ENCODE measurements around the gene PAK4. TPM values are rescaled to one million over a fixed set of nuclear protein-coding genes. Genes with fewer than 3 reads are reported as not detected.

PAK4 gene
- total RNA-seq, 2 experiments from 2014 or later, result 16.3 to 17.8 TPM

GRCh38 chr19:39167461-39168257, 42.1 kb downstream of the PAK4 start:
- Mint-ChIP-seq H3K4me1 (ENCODE audit: low read depth) (peaks cover 1% of the 10 kb centered on the region), H3K27ac (no peak overlapping the region), H3K36me3 (no peaks in the 10 kb centered on the region), H3K4me3 (no peak overlapping the region), H3K9me3 (no peaks in the 10 kb centered on the region), H3K27me3 (no peaks in the 10 kb centered on the region)
- no peak for DNase-seq
- intact Hi-C loops (cut with micrococcal nuclease), result no loop called here
- POLR2A ChIA-PET, result no interaction called here
- CTCF ChIA-PET, result interaction anchor here (1.4 kb wide), 1 partner anchor 160 kb away, joined by 3 read pairs; no protein-coding TSS in a partner anchor

- Mint-ChIP-seq H3K36me3 (no peaks in the 10 kb centered on the region), H3K27ac (no peak overlapping the region), H3K4me3 (no peak overlapping the region), H3K9me3 (no peaks in the 10 kb centered on the region), H3K27me3 (no peaks in the 10 kb centered on the region), H3K4me1 (ENCODE audit: low read depth) (no peaks in the 10 kb centered on the region)
- CTCF ChIA-PET, result no interaction called here
- intact Hi-C loops (cut with micrococcal nuclease), result no loop called here
- POLR2A ChIA-PET, result no interaction called here
- no peak for DNase-seq
Measured at GRCh38 chr19:39168258-39169142, 42.9 kb downstream of the PAK4 start.

DNA sequence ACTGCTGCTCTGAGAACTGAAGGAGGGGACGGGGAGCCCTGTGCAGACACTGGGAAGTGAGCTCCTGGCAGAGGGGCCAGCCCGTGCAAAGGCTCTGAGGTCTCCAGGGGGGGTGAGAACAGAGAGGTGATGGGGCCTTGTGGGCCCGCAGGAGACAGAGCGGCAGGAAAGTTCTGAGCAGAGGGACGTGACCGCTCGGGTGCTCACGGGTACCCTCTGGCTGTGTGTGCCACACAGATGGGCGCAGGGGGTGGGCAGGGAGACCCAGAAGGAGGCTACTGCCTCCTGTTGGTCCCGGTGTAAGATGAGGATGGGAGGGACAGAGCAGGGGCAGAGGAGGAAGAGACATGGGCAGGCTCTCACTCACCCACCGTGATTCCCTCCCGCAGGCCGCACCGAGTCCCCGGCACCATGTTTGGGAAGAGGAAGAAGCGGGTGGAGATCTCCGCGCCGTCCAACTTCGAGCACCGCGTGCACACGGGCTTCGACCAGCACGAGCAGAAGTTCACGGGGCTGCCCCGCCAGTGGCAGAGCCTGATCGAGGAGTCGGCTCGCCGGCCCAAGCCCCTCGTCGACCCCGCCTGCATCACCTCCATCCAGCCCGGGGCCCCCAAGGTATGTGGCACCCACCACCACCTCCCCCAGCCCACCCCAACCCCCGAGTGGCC, 43.7 kb downstream of the PAK4 start:
- ChIA-PET POLR2A (no interaction called here), CTCF (no interaction called here)
- intact Hi-C loops (cut with micrococcal nuclease), result no loop called here
- Mint-ChIP-seq H3K4me1 (ENCODE audit: low read depth) (no peaks in the 10 kb centered on the region), H3K27me3 (no peaks in the 10 kb centered on the region), H3K4me3 (no peak overlapping the region), H3K27ac (no peak overlapping the region), H3K36me3 (no peaks in the 10 kb centered on the region), H3K9me3 (no peaks in the 10 kb centered on the region)
- no peak for DNase-seq

DNA sequence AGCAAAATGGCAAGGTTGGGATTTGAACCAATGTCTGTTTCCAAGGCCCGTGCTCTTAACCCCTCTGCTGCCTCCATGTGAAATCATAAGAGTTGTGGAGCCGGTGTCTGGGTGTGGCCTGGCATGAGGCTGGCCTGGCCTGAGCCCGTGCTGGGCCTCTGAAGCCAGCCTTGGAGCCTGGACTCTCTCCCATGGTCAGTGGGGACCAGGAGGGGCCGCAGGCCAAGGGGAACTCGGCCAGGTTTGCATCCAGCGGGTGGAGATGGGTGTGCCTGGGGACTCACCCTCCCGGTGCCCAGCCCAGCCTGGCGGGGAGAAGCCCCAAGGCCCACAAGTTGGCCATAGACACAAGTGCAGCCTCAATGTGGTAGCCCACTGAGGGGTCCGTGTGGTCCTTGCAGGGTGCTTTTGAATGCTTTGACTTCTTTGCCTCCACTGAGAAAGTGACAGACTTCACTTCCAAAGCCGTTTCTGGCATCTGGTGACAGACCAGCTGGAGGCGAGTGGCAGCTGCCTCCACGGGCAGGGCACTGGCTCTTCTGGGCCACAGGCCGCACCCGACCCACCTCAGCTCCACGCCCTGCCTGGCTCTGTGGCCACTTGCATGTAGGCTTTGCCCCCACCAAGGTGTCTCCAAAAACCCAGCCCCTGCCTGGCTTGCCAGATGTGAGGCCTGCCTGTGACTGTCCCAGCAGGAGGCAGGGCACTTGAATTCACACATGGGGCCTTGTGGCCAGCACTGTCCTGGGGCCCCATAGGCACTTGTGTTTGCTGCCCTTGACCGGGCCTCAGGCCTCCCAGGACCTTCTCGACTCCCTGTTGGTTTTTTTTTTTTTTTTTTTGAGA, 45.0 kb downstream of the PAK4 start:
- CTCF ChIA-PET, result no interaction called here
- POLR2A ChIA-PET, result no interaction called here

DNA sequence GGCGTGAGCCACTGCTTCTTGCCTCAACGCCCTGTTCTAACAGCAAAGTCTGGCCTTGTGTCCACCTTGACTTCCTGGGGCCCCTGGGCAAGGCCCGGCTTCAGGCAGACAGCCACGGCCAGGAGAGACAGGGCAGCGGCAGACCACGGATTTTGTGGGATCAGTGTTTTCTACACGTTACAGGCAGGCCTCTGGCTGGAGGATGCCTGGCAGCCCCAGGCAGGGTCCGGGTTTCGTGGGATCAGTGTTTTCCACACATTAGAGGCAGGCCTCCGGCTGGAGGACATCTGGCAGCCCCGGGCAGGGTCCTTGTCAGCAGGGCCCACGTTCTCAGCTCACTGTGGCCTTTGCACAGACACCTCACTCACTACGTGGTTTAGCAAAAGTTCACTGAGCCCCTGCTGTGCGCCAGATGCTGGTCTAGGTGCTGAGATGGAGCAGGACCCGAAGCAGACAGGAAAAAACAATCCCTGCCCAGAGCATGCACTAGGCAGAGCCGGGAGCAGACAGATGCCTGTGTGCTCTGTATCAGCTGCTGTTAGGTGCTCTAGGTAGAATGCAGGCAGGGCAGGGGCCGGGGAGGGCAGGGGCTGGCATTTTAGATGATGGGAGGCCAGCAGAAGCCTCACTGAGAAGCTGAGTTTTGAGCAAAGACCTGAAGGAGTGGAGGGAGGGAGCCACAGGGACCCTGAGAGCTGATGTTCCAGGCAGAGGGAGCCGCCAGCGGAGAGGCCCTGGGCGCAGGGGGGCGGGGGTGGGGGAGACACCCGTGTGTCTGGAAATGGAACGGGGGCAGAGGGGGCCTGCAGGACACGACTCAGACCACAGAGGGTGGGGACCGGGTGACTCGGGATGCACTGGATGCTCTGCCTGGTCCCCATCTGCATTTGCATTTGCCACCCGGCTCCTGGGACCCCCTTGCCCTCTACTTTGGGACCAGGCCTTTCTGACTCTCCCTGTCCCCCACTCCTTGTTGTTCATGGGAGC, 46.2 kb downstream of the PAK4 start:
- Mint-ChIP-seq H3K36me3 (peaks cover 3% of the 10 kb centered on the region), H3K27me3 (no peaks in the 10 kb centered on the region), H3K9me3 (no peaks in the 10 kb centered on the region), H3K4me3 (no peak overlapping the region), H3K4me1 (ENCODE audit: low read depth) (no peaks in the 10 kb centered on the region), H3K27ac (no peak overlapping the region)
- POLR2A ChIA-PET, result no interaction called here
- intact Hi-C loops (cut with micrococcal nuclease), result no loop called here
- CTCF ChIA-PET, result no interaction called here
- no peak for DNase-seq

More for the DNA sequence above, 45.0 kb downstream of the PAK4 start:
- H3K27me3 Mint-ChIP-seq, result no peaks in the 10 kb centered on the region
- H3K27ac Mint-ChIP-seq, result no peak overlapping the region
- DNase-seq, result no peak
- H3K36me3 Mint-ChIP-seq, result no peaks in the 10 kb centered on the region
- no peak overlapping the region for H3K4me3 Mint-ChIP-seq
- H3K4me1 Mint-ChIP-seq (ENCODE audit: low read depth), result no peaks in the 10 kb centered on the region
- no peaks in the 10 kb centered on the region for H3K9me3 Mint-ChIP-seq
- intact Hi-C loops (cut with micrococcal nuclease), result no loop called here

DNA sequence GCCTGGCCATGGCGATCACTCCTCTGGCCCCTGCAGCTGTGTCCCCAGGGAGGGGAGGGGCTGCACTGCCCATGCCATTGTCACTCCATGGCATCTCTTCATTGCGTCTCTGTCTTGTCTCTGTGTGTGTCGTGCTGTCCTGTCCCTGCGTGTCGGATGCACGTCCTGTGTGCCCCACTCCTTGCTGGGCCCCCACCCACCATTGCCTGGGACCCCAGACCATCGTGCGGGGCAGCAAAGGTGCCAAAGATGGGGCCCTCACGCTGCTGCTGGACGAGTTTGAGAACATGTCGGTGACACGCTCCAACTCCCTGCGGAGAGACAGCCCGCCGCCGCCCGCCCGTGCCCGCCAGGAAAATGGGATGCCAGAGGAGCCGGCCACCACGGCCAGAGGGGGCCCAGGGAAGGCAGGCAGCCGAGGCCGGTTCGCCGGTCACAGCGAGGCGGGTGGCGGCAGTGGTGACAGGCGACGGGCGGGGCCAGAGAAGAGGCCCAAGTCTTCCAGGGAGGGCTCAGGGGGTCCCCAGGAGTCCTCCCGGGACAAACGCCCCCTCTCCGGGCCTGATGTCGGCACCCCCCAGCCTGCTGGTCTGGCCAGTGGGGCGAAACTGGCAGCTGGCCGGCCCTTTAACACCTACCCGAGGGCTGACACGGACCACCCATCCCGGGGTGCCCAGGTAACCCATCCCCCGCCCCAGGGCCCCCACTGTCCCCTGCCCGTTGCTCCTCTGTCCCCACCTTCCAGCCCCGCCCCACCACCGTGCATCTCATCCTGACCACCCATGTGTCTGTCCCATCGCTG, 47.3 kb downstream of the PAK4 start:
- no peaks in the 10 kb centered on the region for H3K9me3 Mint-ChIP-seq
- intact Hi-C loops (cut with micrococcal nuclease), result no loop called here
- H3K4me3 Mint-ChIP-seq, result no peak overlapping the region
- CTCF ChIA-PET, result no interaction called here
- POLR2A ChIA-PET, result no interaction called here
- H3K27ac Mint-ChIP-seq, result no peak overlapping the region
- no peak for DNase-seq
- no peaks in the 10 kb centered on the region for H3K27me3 Mint-ChIP-seq
- H3K36me3 Mint-ChIP-seq, result peaks cover 3% of the 10 kb centered on the region
- H3K4me1 Mint-ChIP-seq (ENCODE audit: low read depth), result no peaks in the 10 kb centered on the region

- Mint-ChIP-seq H3K36me3 (peaks cover 6% of the 10 kb centered on the region), H3K9me3 (no peaks in the 10 kb centered on the region), H3K4me3 (no peak overlapping the region), H3K4me1 (ENCODE audit: low read depth) (no peaks in the 10 kb centered on the region), H3K27me3 (no peaks in the 10 kb centered on the region), H3K27ac (no peak overlapping the region)
- no peak for DNase-seq
- ChIA-PET POLR2A (no interaction called here), CTCF (no interaction called here)
- intact Hi-C loops (cut with micrococcal nuclease), result no loop called here
Measured at GRCh38 chr19:39173502-39173991, 48.0 kb downstream of the PAK4 start.

- Mint-ChIP-seq H3K4me1 (ENCODE audit: low read depth) (no peaks in the 10 kb centered on the region), H3K36me3 (peaks cover 6% of the 10 kb centered on the region), H3K4me3 (no peak overlapping the region), H3K9me3 (no peaks in the 10 kb centered on the region), H3K27me3 (no peaks in the 10 kb centered on the region), H3K27ac (no peak overlapping the region)
- CTCF ChIA-PET, result no interaction called here
- POLR2A ChIA-PET, result no interaction called here
- intact Hi-C loops (cut with micrococcal nuclease), result no loop called here
- DNase-seq, result no peak
Measured at GRCh38 chr19:39174142-39174541, 48.6 kb downstream of the PAK4 start.

- no peaks in the 10 kb centered on the region for H3K4me1 Mint-ChIP-seq (ENCODE audit: low read depth)
- H3K9me3 Mint-ChIP-seq, result no peaks in the 10 kb centered on the region
- peaks cover 6% of the 10 kb centered on the region for H3K36me3 Mint-ChIP-seq
- intact Hi-C loops (cut with micrococcal nuclease), result no loop called here
- no peaks in the 10 kb centered on the region for H3K27me3 Mint-ChIP-seq
- no peak for DNase-seq
- H3K27ac Mint-ChIP-seq, result no peak overlapping the region
- ChIA-PET POLR2A (no interaction called here), CTCF (interaction anchor here (0.6 kb wide), 1 partner anchor 625 kb away, joined by 3 read pairs; no protein-coding TSS in a partner anchor)
- no peak overlapping the region for H3K4me3 Mint-ChIP-seq
Measured at GRCh38 chr19:39174558-39175544, 49.3 kb downstream of the PAK4 start.

Measured in activated CD4-positive, alpha-beta memory T cell treated with anti-CD3 and anti-CD28 coated beads for 36 hours (primary cell).